Measurements from ENCODE around the gene GJD4.

GJD4 gene
- 0 reads per million in 2 donors for total RNA-seq

GRCh38 chr10:35605191-35605590, at the start of gene GJD4:
Gene GJD4 (plus strand): TSS chr10:35605341. CDS start chr10:35605568, 227 bp downstream.
- DNase-seq = no peak

- no peak for DNase-seq
These were observed 48.9 kb upstream of the GJD4 start for GRCh38 chr10:35555962-35556930.

- no peak for DNase-seq
These were observed 46.9 kb upstream of the GJD4 start for GRCh38 chr10:35558276-35558675.

- no peak for DNase-seq
These were observed 45.7 kb upstream of the GJD4 start for GRCh38 chr10:35559416-35559815.

- DNase-seq = no peak
These were observed 43.4 kb upstream of the GJD4 start for GRCh38 chr10:35561715-35562114.

GRCh38 chr10:35562427-35562826, 42.7 kb upstream of the GJD4 start:
- DNase-seq = no peak

- peak in 1 of 5 experiments; percentile 58 for DNase-seq
These were observed 41.8 kb upstream of the GJD4 start for GRCh38 chr10:35563261-35563891.

- no peak for DNase-seq
These were observed 40.7 kb upstream of the GJD4 start for GRCh38 chr10:35564341-35564968.

GRCh38 chr10:35565602-35566081, 39.5 kb upstream of the GJD4 start:
- no peak for DNase-seq

- no peak for DNase-seq
These were observed 37.2 kb upstream of the GJD4 start for GRCh38 chr10:35567951-35568350.

GRCh38 chr10:35568483-35569015, 36.6 kb upstream of the GJD4 start:
- no peak for DNase-seq

GRCh38 chr10:35569111-35569707, 35.9 kb upstream of the GJD4 start:
- DNase-seq = no peak

GRCh38 chr10:35569836-35570235, 35.3 kb upstream of the GJD4 start:
- DNase-seq = no peak

- no peak for DNase-seq
These were observed 34.7 kb upstream of the GJD4 start for GRCh38 chr10:35570397-35570796.

GRCh38 chr10:35572583-35572982, 32.6 kb upstream of the GJD4 start:
- DNase-seq = no peak

GRCh38 chr10:35573796-35574195, 31.3 kb upstream of the GJD4 start:
- no peak for DNase-seq

- no peak for DNase-seq
These were observed 30.2 kb upstream of the GJD4 start for GRCh38 chr10:35574924-35575352.

GRCh38 chr10:35575640-35576039, 29.5 kb upstream of the GJD4 start:
- no peak for DNase-seq

- DNase-seq = no peak
These were observed 28.4 kb upstream of the GJD4 start for GRCh38 chr10:35576730-35577129.

GRCh38 chr10:35577926-35578617, 27.1 kb upstream of the GJD4 start:
- no peak for DNase-seq

- no peak for DNase-seq
These were observed 26.6 kb upstream of the GJD4 start for GRCh38 chr10:35578618-35578956.

- DNase-seq = no peak
These were observed 26.0 kb upstream of the GJD4 start for GRCh38 chr10:35579116-35579515.

Measured in T-helper 2 cell (primary cell).